Coronary artery (tissue), 2 donors: Measurements from ENCODE around the gene SUMF1.

Source experiments
- DNase-seq: peaks from one replicate; pipeline ENCODE4 v3.0.0-alpha.2; 2017; ENCODE audit warnings: low spot score
- H3K27ac ChIP-seq, 2 donors: fragments of 200-600 bp; sonication (generic); one replicate each; pipeline ENCODE4 v1.5.1; 2016 to 2019
- H3K4me3 ChIP-seq: fragments of 200-600 bp; sonication (generic); 2 replicates; pipeline ENCODE4 v1.5.1; 2016; ENCODE audit warnings: mild to moderate bottlenecking, moderate library complexity
- CTCF ChIP-seq: fragments of 200-600 bp; sonication (generic); IDR thresholded peaks from one replicate; pipeline ENCODE4 v1.5.1; 2019; ENCODE audit warnings: antibody characterized with exemption

Gene SUMF1

GRCh38 chr3:4472766-4473165 lies 5.7 kb upstream of the SUMF1 start:
- no peak for DNase-seq
- no peak for TF ChIP-seq CTCF
- H3K4me3 ChIP-seq, result no peak overlapping the region
- H3K27ac ChIP-seq, result no peak overlapping the region

GRCh38 chr3:4472312-4472711 lies 5.2 kb upstream of the SUMF1 start:
- TF ChIP-seq CTCF, result no peak
- no peak for DNase-seq
- Histone ChIP-seq H3K27ac (no peak overlapping the region), H3K4me3 (no peak overlapping the region)

GRCh38 chr3:4471907-4472306 lies 4.8 kb upstream of the SUMF1 start:
- Histone ChIP-seq H3K4me3 (no peak overlapping the region), H3K27ac (no peak overlapping the region)
- TF ChIP-seq CTCF, result no peak
- no peak for DNase-seq

- DNase-seq, result no peak
- Histone ChIP-seq H3K4me3 (peak overlapping the region; percentile 97), H3K27ac (peak overlapping the region; percentile 68 to 91)
- no peak for TF ChIP-seq CTCF
Observed at GRCh38 chr3:4467522-4467867, 426 bp upstream of the SUMF1 start.

GRCh38 chr3:4464576-4464975 lies 2.5 kb downstream of the SUMF1 start:
- TF ChIP-seq CTCF, result no peak
- DNase-seq, result no peak
- Histone ChIP-seq H3K4me3 (no peak overlapping the region), H3K27ac (no peak overlapping the region)

GRCh38 chr3:4462369-4463040 lies 4.6 kb downstream of the SUMF1 start:
- TF ChIP-seq CTCF, result no peak
- H3K4me3 ChIP-seq, result no peak overlapping the region

GRCh38 chr3:4461468-4462090 lies 5.5 kb downstream of the SUMF1 start:
- no peak for DNase-seq
- Histone ChIP-seq H3K4me3 (no peak overlapping the region), H3K27ac (no peak overlapping the region)
- no peak for TF ChIP-seq CTCF

More at GRCh38 chr3:4462369-4463040, 4.6 kb downstream of the SUMF1 start:
- no peak for DNase-seq
- H3K27ac ChIP-seq, result no peak overlapping the region
